ENCODE measurements around the gene PHACTR3. TPM values are rescaled to one million over a fixed set of nuclear protein-coding genes. Genes with fewer than 3 reads are reported as not detected.

Gene PHACTR3
- total RNA-seq, 1 donor from 2014 or later, result 0.14 TPM

DNA sequence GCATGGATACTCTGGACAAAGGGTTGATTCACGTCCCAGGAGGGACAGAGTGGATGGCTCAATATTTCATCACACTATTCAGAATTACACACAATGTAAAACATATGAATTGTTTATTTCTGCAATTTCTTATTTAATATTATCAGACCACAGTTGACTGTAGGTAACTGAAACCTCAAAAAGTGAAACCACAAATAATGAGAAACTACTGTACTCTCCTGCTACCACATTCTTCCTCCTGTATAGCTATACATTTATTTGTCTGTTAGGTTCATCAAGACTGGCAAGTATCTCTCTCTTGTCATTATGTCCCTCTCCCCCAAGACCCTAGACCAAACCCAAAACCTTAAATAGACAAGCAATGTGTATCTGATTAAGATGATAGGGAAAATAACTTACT is 269.1 kb downstream of the PHACTR3 start:
- no peak overlapping the region for H2AFZ ChIP-seq (ENCODE audit: low read depth, low read length)
- no peak overlapping the region for H3K9ac ChIP-seq (ENCODE audit: low read length)
- TF ChIP-seq, protein P1, sequence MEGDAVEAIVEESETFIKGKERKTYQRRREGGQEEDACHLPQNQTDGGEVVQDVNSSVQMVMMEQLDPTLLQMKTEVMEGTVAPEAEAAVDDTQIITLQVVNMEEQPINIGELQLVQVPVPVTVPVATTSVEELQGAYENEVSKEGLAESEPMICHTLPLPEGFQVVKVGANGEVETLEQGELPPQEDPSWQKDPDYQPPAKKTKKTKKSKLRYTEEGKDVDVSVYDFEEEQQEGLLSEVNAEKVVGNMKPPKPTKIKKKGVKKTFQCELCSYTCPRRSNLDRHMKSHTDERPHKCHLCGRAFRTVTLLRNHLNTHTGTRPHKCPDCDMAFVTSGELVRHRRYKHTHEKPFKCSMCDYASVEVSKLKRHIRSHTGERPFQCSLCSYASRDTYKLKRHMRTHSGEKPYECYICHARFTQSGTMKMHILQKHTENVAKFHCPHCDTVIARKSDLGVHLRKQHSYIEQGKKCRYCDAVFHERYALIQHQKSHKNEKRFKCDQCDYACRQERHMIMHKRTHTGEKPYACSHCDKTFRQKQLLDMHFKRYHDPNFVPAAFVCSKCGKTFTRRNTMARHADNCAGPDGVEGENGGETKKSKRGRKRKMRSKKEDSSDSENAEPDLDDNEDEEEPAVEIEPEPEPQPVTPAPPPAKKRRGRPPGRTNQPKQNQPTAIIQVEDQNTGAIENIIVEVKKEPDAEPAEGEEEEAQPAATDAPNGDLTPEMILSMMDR (IDR thresholded peaks at IDR 0.05; ENCODE audit: insufficient read depth, low read depth, low read length), result no peak
- no peak for TF ChIP-seq EZH2 (IDR thresholded peaks at IDR 0.05; ENCODE audit: insufficient read depth, low read length)
- H3K79me2 ChIP-seq (ENCODE audit: insufficient read depth, low read length), result no peaks in the 10 kb centered on the region
- no peaks in the 10 kb centered on the region for H3K36me3 Mint-ChIP-seq (ENCODE audit: low read depth, unreplicated experiment)
- no peaks in the 10 kb centered on the region for H3K9me3 Mint-ChIP-seq (ENCODE audit: unreplicated experiment)
- H3K36me3 ChIP-seq (ENCODE audit: insufficient read depth, low read length), result no peaks in the 10 kb centered on the region
- no peak overlapping the region for H3K27ac ChIP-seq (ENCODE audit: low read depth, low read length)
- DNase-seq (ENCODE audit: low read depth), result no peak
- no peak for FAIRE-seq
- H3K4me3 ChIP-seq (ENCODE audit: insufficient read depth, low read depth, low read length), result no peak overlapping the region
- no peaks in the 10 kb centered on the region for H3K27me3 ChIP-seq (ENCODE audit: insufficient read depth, low read length)
- H3K4me2 ChIP-seq (ENCODE audit: low read length), result no peak overlapping the region
- H3K4me1 Mint-ChIP-seq (ENCODE audit: low read depth, unreplicated experiment), result no peaks in the 10 kb centered on the region
- H3K4me1 ChIP-seq (ENCODE audit: insufficient read depth, low read length), result no peaks in the 10 kb centered on the region
- H3K27ac Mint-ChIP-seq (ENCODE audit: unreplicated experiment), result no peak overlapping the region
- no peaks in the 10 kb centered on the region for H4K20me1 ChIP-seq (ENCODE audit: insufficient read depth, low read length)
- H3K4me3 Mint-ChIP-seq (ENCODE audit: unreplicated experiment), result no peak overlapping the region
- H3K27me3 Mint-ChIP-seq (ENCODE audit: low read depth, unreplicated experiment), result no peaks in the 10 kb centered on the region
- no peaks in the 10 kb centered on the region for H3K9me3 ChIP-seq (ENCODE audit: insufficient read depth, low read depth, low read length)

DNA sequence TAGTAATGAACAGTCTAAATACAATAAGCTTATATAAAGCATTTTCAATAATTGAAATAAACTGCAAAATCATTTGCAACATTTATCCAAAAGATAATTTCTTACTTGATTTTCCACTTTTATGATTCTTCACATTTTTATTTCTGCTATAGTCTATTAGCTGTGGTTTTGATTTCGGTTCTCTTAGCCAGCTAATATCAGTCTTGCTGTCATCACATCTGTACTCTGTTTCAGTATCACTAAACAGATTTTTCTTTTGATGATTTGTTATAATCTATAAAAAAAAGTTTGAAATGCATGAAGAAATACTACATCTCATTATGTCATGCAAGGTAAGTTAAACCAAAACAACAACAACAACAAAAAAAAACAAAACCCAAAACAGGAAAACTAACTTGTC is 275.9 kb downstream of the PHACTR3 start:
- H4K20me1 ChIP-seq (ENCODE audit: insufficient read depth, low read length), result no peaks in the 10 kb centered on the region

DNA sequence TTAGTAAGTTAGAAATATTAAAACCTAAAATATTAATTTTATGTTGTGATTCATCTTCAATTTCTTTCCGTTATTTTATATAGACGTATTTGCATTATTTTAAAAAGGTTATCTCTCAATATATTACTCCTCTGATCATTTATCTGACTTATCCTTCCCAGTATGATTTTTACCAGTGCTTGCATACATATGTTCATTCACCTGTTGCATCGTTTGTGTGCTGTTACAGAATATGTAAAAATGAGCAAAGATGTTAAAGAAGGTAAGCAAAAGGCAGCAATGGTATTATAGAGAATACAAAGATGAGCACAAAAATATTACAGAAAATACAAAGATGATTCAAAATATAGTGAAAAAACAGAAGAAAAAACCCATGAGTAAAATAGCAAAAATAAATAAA is 280.2 kb downstream of the PHACTR3 start:
- H3K9me3 ChIP-seq (ENCODE audit: insufficient read depth, low read depth, low read length), result no peaks in the 10 kb centered on the region
- TF ChIP-seq EZH2 (IDR thresholded peaks at IDR 0.05; ENCODE audit: insufficient read depth, low read length), result no peak
- TF ChIP-seq, protein P1 (IDR thresholded peaks at IDR 0.05; ENCODE audit: insufficient read depth, low read depth, low read length), result no peak
- no peak overlapping the region for H3K9ac ChIP-seq (ENCODE audit: low read length)
- H2AFZ ChIP-seq (ENCODE audit: low read depth, low read length), result no peak overlapping the region
- Mint-ChIP-seq H3K36me3 (ENCODE audit: low read depth, unreplicated experiment) (no peaks in the 10 kb centered on the region), H3K27ac (ENCODE audit: unreplicated experiment) (no peak overlapping the region), H3K4me3 (ENCODE audit: unreplicated experiment) (no peak overlapping the region), H3K9me3 (ENCODE audit: unreplicated experiment) (no peaks in the 10 kb centered on the region), H3K27me3 (ENCODE audit: low read depth, unreplicated experiment) (no peaks in the 10 kb centered on the region), H3K4me1 (ENCODE audit: low read depth, unreplicated experiment) (no peaks in the 10 kb centered on the region)
- H4K20me1 ChIP-seq (ENCODE audit: insufficient read depth, low read length), result no peaks in the 10 kb centered on the region
- DNase-seq (ENCODE audit: low read depth), result no peak
- no peak overlapping the region for H3K4me3 ChIP-seq (ENCODE audit: insufficient read depth, low read depth, low read length)
- no peak overlapping the region for H3K27ac ChIP-seq (ENCODE audit: low read depth, low read length)
- H3K27me3 ChIP-seq (ENCODE audit: insufficient read depth, low read length), result no peaks in the 10 kb centered on the region
- no peak overlapping the region for H3K4me2 ChIP-seq (ENCODE audit: low read length)
- H3K79me2 ChIP-seq (ENCODE audit: insufficient read depth, low read length), result no peaks in the 10 kb centered on the region
- H3K36me3 ChIP-seq (ENCODE audit: insufficient read depth, low read length), result no peaks in the 10 kb centered on the region
- H3K4me1 ChIP-seq (ENCODE audit: insufficient read depth, low read length), result no peaks in the 10 kb centered on the region
- no peak for FAIRE-seq

More for the DNA sequence above, 275.9 kb downstream of the PHACTR3 start:
- Mint-ChIP-seq H3K36me3 (ENCODE audit: low read depth, unreplicated experiment) (no peaks in the 10 kb centered on the region), H3K4me1 (ENCODE audit: low read depth, unreplicated experiment) (no peaks in the 10 kb centered on the region), H3K4me3 (ENCODE audit: unreplicated experiment) (no peak overlapping the region), H3K27ac (ENCODE audit: unreplicated experiment) (no peak overlapping the region), H3K27me3 (ENCODE audit: low read depth, unreplicated experiment) (no peaks in the 10 kb centered on the region), H3K9me3 (ENCODE audit: unreplicated experiment) (no peaks in the 10 kb centered on the region)
- no peak for TF ChIP-seq EZH2 (IDR thresholded peaks at IDR 0.05; ENCODE audit: insufficient read depth, low read length)
- Histone ChIP-seq H3K79me2 (ENCODE audit: insufficient read depth, low read length) (no peaks in the 10 kb centered on the region), H3K4me2 (ENCODE audit: low read length) (no peak overlapping the region), H3K4me1 (ENCODE audit: insufficient read depth, low read length) (no peaks in the 10 kb centered on the region), H2AFZ (ENCODE audit: low read depth, low read length) (no peak overlapping the region), H3K36me3 (ENCODE audit: insufficient read depth, low read length) (no peaks in the 10 kb centered on the region), H3K27me3 (ENCODE audit: insufficient read depth, low read length) (no peaks in the 10 kb centered on the region), H3K9me3 (ENCODE audit: insufficient read depth, low read depth, low read length) (no peaks in the 10 kb centered on the region), H3K4me3 (ENCODE audit: insufficient read depth, low read depth, low read length) (no peak overlapping the region), H3K27ac (ENCODE audit: low read depth, low read length) (no peak overlapping the region), H3K9ac (ENCODE audit: low read length) (no peak overlapping the region)
- no peak for FAIRE-seq
- no peak for DNase-seq (ENCODE audit: low read depth)

Measured in astrocyte (in vitro differentiated cells and primary cell).